ENCODE measurements around the gene ERCC2. TPM values are rescaled to one million over a fixed set of nuclear protein-coding genes. Genes with fewer than 3 reads are reported as not detected.

The ERCC2 gene
- total and polyA plus RNA-seq, 2 experiments from 2014 or later, result 33.3 to 81.1 TPM

- TF ChIP-seq ETS1 (IDR thresholded peaks at IDR 0.05) (no peak), POLR2AphosphoS5 (IDR thresholded peaks at IDR 0.05; ENCODE audit: low read depth) (no peak), REST (IDR thresholded peaks at IDR 0.05; ENCODE audit: unreplicated experiment) (no peak), EZH2phosphoT487 (IDR thresholded peaks at IDR 0.05; ENCODE audit: unreplicated experiment) (no peak), ZNF331 (CRISPR knock-in tag; IDR thresholded peaks at IDR 0.05; ENCODE audit: low read depth) (no peak), CTCF (conservative IDR thresholded peaks at IDR 0.05; ENCODE audit: low read depth in 2 of 2) (no peak), JUNB (IDR thresholded peaks at IDR 0.05; ENCODE audit: unreplicated experiment) (no peak)
Measured at GRCh38 chr19:45408830-45409556, 38.6 kb upstream of the ERCC2 start (continued).

- no peak overlapping the region for H3K4me2 ChIP-seq
- peaks cover 10% of the 10 kb centered on the region for H3K27me3 ChIP-seq (ENCODE audit: insufficient read depth)
- no peak overlapping the region; the same call in 1 of the 2 replicates for H3K4me3 ChIP-seq
- Mint-ChIP-seq H3K27me3 (ENCODE audit: insufficient read depth, low read depth, poor library complexity) (peaks cover 32% of the 10 kb centered on the region), H3K4me3 (peak overlapping the region; percentile 65), H3K27ac (no peak overlapping the region), H3K4me1 (peaks cover 18% of the 10 kb centered on the region), H3K9me3 (no peaks in the 10 kb centered on the region; the same call in 2 of the 3 replicates), H3K36me3 (ENCODE audit: low read depth) (peaks cover 41% of the 10 kb centered on the region)
- DNase-seq (ENCODE audit: low spot score) (no peak), ATAC-seq (no peak)
- peaks cover 13% of the 10 kb centered on the region for H3K79me2 ChIP-seq (replicated peaks; ENCODE audit: insufficient read depth)
- H3F3A ChIP-seq (replicated peaks; ENCODE audit: low read depth), result peaks cover 23% of the 10 kb centered on the region; the same call in 1 of the 2 replicates
- H3K36me3 ChIP-seq (ENCODE audit: insufficient read depth), result no peaks in the 10 kb centered on the region
- no peaks in the 10 kb centered on the region for H3K9me2 ChIP-seq (ENCODE audit: insufficient read depth)
- H3K4me1 ChIP-seq (ENCODE audit: insufficient read depth), result peaks cover 14% of the 10 kb centered on the region
- H4K20me1 ChIP-seq (replicated peaks; ENCODE audit: insufficient read depth), result peaks cover 7% of the 10 kb centered on the region; the same call in 1 of the 2 replicates
- H3K27ac ChIP-seq (ENCODE audit: low read depth), result no peak overlapping the region
- no peak overlapping the region for H2AFZ ChIP-seq
- TF ChIP-seq CTCF (conservative IDR thresholded peaks at IDR 0.05; ENCODE audit: low read depth in 2 of 2) (no peak), CREB1 (CRISPR knock-in tag; IDR thresholded peaks at IDR 0.05; ENCODE audit: low read depth) (no peak), EZH2phosphoT487 (IDR thresholded peaks at IDR 0.05; ENCODE audit: unreplicated experiment) (no peak), ETS1 (IDR thresholded peaks at IDR 0.05) (no peak), POLR2AphosphoS5 (IDR thresholded peaks at IDR 0.05; ENCODE audit: low read depth) (no peak)
Measured at GRCh38 chr19:45408121-45408520, 37.7 kb upstream of the ERCC2 start.

Data from GM23338 (cell line).